OCI-LY1 (cell line): ENCODE measurements around the gene DCLRE1C.
"Not testable (repeated sequence)": the region's sequence is repeated elsewhere in the genome, so short reads cannot be mapped to it uniquely, and the experiment has no call there.

ENCODE experiments used
- H2AFZ ChIP-seq: fragments of 200-600 bp; sonication (generic), shearing (Covaris generic); 2 replicates; pipeline ENCODE4 v1.6.0; 2014; ENCODE audit warnings: antibody characterized with exemption, mild to moderate bottlenecking, low read length
- H3F3A ChIP-seq: fragments of 200-600 bp; sonication (generic), shearing (Covaris generic); 2 replicates; pipeline ENCODE4 v1.6.0; 2014; ENCODE audit warnings: mild to moderate bottlenecking, antibody characterized with exemption, low read length, moderate library complexity; ENCODE audit not compliant: insufficient read depth
- H3K27ac ChIP-seq: fragments of 200-600 bp; sonication (generic); 2 replicates; pipeline ENCODE4 v1.5.1; 2014; ENCODE audit warnings: low read length, mixed run types, mild to moderate bottlenecking, low read depth; ENCODE audit not compliant: poor library complexity, severe bottlenecking
- H3K27me3 ChIP-seq: fragments of 200-600 bp; sonication (generic); 2 replicates; pipeline ENCODE4 v1.6.0; 2014; ENCODE audit warnings: antibody characterized with exemption, mild to moderate bottlenecking, low read length, moderate library complexity; ENCODE audit not compliant: insufficient read depth
- H3K36me3 ChIP-seq: fragments of 200-600 bp; sonication (generic); 2 replicates; pipeline ENCODE4 v1.6.1; 2014; ENCODE audit warnings: mild to moderate bottlenecking, antibody characterized with exemption, low read length, moderate library complexity, mixed read lengths; ENCODE audit not compliant: insufficient read depth
- H3K4me1 ChIP-seq: fragments of 200-600 bp; sonication (generic); 2 replicates; pipeline ENCODE4 v1.5.1; 2014; ENCODE audit warnings: mild to moderate bottlenecking, low read length, moderate library complexity; ENCODE audit not compliant: insufficient read depth, severe bottlenecking
- H3K4me2 ChIP-seq: fragments of 200-600 bp; sonication (generic), shearing (Covaris generic); 2 replicates; pipeline ENCODE4 v1.6.1; 2014; ENCODE audit warnings: low read length
- H3K4me3 ChIP-seq: fragments of 200-600 bp; sonication (generic); 2 replicates; pipeline ENCODE4 v1.5.1; 2014; ENCODE audit warnings: low read length, low read depth, mild to moderate bottlenecking, mixed read lengths; ENCODE audit not compliant: poor library complexity, severe bottlenecking
- H3K79me2 ChIP-seq: fragments of 200-600 bp; shearing (Covaris generic); 2 replicates; pipeline ENCODE4 v1.6.1; 2016; ENCODE audit warnings: mixed run types, low read length, mixed read lengths; ENCODE audit not compliant: insufficient read depth
- H3K9ac ChIP-seq: fragments of 200-600 bp; sonication (generic), shearing (Covaris generic); 2 replicates; pipeline ENCODE4 v1.6.1; 2014; ENCODE audit warnings: mild to moderate bottlenecking, low read length, mixed read lengths
- H3K9me2 ChIP-seq: fragments of 200-600 bp; sonication (generic), shearing (Covaris generic); 2 replicates; pipeline ENCODE4 v1.6.1; 2014; ENCODE audit warnings: low read depth, mild to moderate bottlenecking, low read length, mixed read lengths
- H3K9me3 ChIP-seq: fragments of 200-600 bp; shearing (Covaris generic); 2 replicates; pipeline ENCODE4 v1.6.1; 2014; ENCODE audit warnings: low read length, mixed read lengths
- H4K20me1 ChIP-seq: fragments of 200-600 bp; sonication (generic), shearing (Covaris generic); 2 replicates; pipeline ENCODE4 v1.6.0; 2016; ENCODE audit warnings: mild to moderate bottlenecking, low read length; ENCODE audit not compliant: insufficient read depth
- EZH2 ChIP-seq: fragments of 200-600 bp; sonication (generic), shearing (Covaris generic); IDR thresholded peaks from 2 replicates; pipeline ENCODE4 v1.8.0; 2017; ENCODE audit warnings: borderline replicate concordance, mixed run types, mild to moderate bottlenecking, antibody characterized with exemption, low read length, moderate library complexity, mixed read lengths
- TF ChIP-seq, protein P1 (sequence below): fragments of 200-600 bp; sonication (generic), shearing (Covaris generic); IDR thresholded peaks from 2 replicates; pipeline ENCODE4 v1.5.1; 2017; ENCODE audit warnings: mild to moderate bottlenecking, antibody characterized with exemption, low read length, moderate library complexity, mixed read lengths

The DCLRE1C gene

GRCh38 chr10:14954001-14954770 is at the start of gene DCLRE1C:
Gene DCLRE1C, minus strand, starts transcription at chr10:14954096. Its CDS starts 86 bp downstream, at chr10:14954010.
- Histone ChIP-seq H3F3A (no peaks in the 10 kb centered on the region), H3K9ac (peak within 1 kb of the TSS; percentile 76), H3K9me3 (no peaks in the 10 kb centered on the region), H3K4me3 (peak within 1 kb of the TSS; percentile 68), H3K4me1 (peaks cover 39% of the 10 kb centered on the region), H3K9me2 (no peaks in the 10 kb centered on the region), H3K27ac (peak within 1 kb of the TSS; percentile 82), H3K79me2 (peaks cover 39% of the 10 kb centered on the region), H3K27me3 (no peaks in the 10 kb centered on the region), H2AFZ (no peak within 1 kb of the TSS), H3K4me2 (peak within 1 kb of the TSS; percentile 86), H3K36me3 (peaks cover 15% of the 10 kb centered on the region), H4K20me1 (no peaks in the 10 kb centered on the region)
- TF ChIP-seq EZH2, result no peak
- TF ChIP-seq, protein P1, sequence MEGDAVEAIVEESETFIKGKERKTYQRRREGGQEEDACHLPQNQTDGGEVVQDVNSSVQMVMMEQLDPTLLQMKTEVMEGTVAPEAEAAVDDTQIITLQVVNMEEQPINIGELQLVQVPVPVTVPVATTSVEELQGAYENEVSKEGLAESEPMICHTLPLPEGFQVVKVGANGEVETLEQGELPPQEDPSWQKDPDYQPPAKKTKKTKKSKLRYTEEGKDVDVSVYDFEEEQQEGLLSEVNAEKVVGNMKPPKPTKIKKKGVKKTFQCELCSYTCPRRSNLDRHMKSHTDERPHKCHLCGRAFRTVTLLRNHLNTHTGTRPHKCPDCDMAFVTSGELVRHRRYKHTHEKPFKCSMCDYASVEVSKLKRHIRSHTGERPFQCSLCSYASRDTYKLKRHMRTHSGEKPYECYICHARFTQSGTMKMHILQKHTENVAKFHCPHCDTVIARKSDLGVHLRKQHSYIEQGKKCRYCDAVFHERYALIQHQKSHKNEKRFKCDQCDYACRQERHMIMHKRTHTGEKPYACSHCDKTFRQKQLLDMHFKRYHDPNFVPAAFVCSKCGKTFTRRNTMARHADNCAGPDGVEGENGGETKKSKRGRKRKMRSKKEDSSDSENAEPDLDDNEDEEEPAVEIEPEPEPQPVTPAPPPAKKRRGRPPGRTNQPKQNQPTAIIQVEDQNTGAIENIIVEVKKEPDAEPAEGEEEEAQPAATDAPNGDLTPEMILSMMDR, result no peak

- TF ChIP-seq, protein P1, result no peak
- no peak for TF ChIP-seq EZH2
- Histone ChIP-seq H3K9ac (no peak overlapping the region), H3K27me3 (no peaks in the 10 kb centered on the region), H3K4me3 (no peak overlapping the region), H3K9me2 (no peaks in the 10 kb centered on the region), H4K20me1 (no peaks in the 10 kb centered on the region), H3F3A (no peaks in the 10 kb centered on the region), H3K27ac (no peak overlapping the region), H3K79me2 (no peaks in the 10 kb centered on the region), H3K4me1 (no peaks in the 10 kb centered on the region), H3K9me3 (no peaks in the 10 kb centered on the region), H2AFZ (no peak overlapping the region), H3K36me3 (no peaks in the 10 kb centered on the region), H3K4me2 (no peak overlapping the region)
Observed at GRCh38 chr10:14995964-14996565, 42.2 kb upstream of the DCLRE1C start.

- H3K27ac ChIP-seq, H3K4me3 ChIP-seq: not testable (repeated sequence)
Observed at GRCh38 chr10:14993500-14994455, 39.9 kb upstream of the DCLRE1C start.

DNA sequence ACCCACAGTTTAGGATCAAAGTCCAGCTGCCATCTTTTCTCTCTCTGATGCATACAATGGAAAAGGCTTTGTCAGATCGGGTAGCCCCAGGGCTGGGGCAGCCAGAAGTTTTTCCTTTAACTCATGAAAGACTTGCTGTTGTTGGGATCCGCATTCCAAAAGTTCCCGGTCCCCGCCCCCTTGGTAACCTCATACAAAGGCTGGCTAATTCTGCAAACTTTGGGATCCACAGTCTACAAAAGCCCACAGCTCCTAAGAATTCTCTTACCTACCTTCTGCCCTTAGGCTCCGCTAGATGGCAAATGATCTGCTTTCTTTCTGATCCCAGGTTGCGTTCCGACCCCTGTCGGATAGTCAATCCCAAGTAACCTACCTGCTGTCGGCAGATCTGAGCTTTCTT is 38.4 kb upstream of the DCLRE1C start:
- H3K4me2 ChIP-seq, H3K79me2 ChIP-seq, H4K20me1 ChIP-seq, H3K27ac ChIP-seq, H3K9ac ChIP-seq, H3K9me3 ChIP-seq, H3K4me1 ChIP-seq, H3K27me3 ChIP-seq, H3F3A ChIP-seq, H2AFZ ChIP-seq, H3K9me2 ChIP-seq, H3K36me3 ChIP-seq, H3K4me3 ChIP-seq: not testable (repeated sequence)

More at GRCh38 chr10:14993500-14994455, 39.9 kb upstream of the DCLRE1C start:
- not testable (repeated sequence) for H3K9me3 ChIP-seq, H3K9me2 ChIP-seq, H3K9ac ChIP-seq, H4K20me1 ChIP-seq, H3K4me2 ChIP-seq, H3K36me3 ChIP-seq, H3K4me1 ChIP-seq, H3F3A ChIP-seq, H2AFZ ChIP-seq, H3K27me3 ChIP-seq, H3K79me2 ChIP-seq
